ENCODE results near the gene EGFLAM. TPM values are rescaled to one million over a fixed set of nuclear protein-coding genes. Genes with fewer than 3 reads are reported as not detected.

The EGFLAM gene
- total RNA-seq, 1 experiment from 2014 or later = 0.33 TPM

GRCh38 chr5:38463634-38464521, 205.5 kb downstream of the EGFLAM start:
- Histone ChIP-seq H3T11ph (ENCODE audit: low read length) (no peak overlapping the region), H3K4me2 (ENCODE audit: insufficient read depth, insufficient read length, low read length) (no peak overlapping the region), H4K20me1 (ENCODE audit: control insufficient read depth, insufficient read depth, insufficient read length) (no peaks in the 10 kb centered on the region), H3K14ac (ENCODE audit: insufficient read depth, low read length) (no peak overlapping the region; the same call in 1 of the 2 replicates), H2BK20ac (ENCODE audit: low read depth, low read length, poor library complexity, severe bottlenecking) (no peak overlapping the region), H3K23me2 (ENCODE audit: insufficient read length, low read depth, low read length, poor library complexity, severe bottlenecking) (no peaks in the 10 kb centered on the region), H2AFZ (ENCODE audit: low read length) (no peak overlapping the region), H4K8ac (replicated peaks; ENCODE audit: insufficient read length, low read depth, low read length) (no peak overlapping the region), H3K27me3 (ENCODE audit: insufficient read depth, low read length) (no peaks in the 10 kb centered on the region), H4K91ac (ENCODE audit: insufficient read length, low read depth, low read length) (no peak overlapping the region), H3K9ac (ENCODE audit: extremely low read depth, insufficient read length, low read length) (no peak overlapping the region), H3K79me1 (ENCODE audit: insufficient read depth, low read depth, low read length, poor library complexity, severe bottlenecking) (no peaks in the 10 kb centered on the region), H3K56ac (ENCODE audit: insufficient read length, low read depth, low read length) (no peak overlapping the region), H2BK5ac (ENCODE audit: insufficient read length, low read length) (no peak overlapping the region), H2BK120ac (ENCODE audit: low read depth, low read length, poor library complexity, severe bottlenecking) (no peak overlapping the region), H3K4ac (ENCODE audit: low read depth, low read length) (no peak overlapping the region), H4K5ac (ENCODE audit: insufficient read length, low read depth, low read length) (no peak overlapping the region), H3K23ac (ENCODE audit: insufficient read length, low read depth, low read length) (no peak overlapping the region), H3K4me1 (ENCODE audit: insufficient read depth, low read length) (no peaks in the 10 kb centered on the region), H2BK15ac (ENCODE audit: low read depth, low read length) (no peak overlapping the region), H2BK12ac (ENCODE audit: insufficient read length, low read depth, low read length) (no peak overlapping the region), H3K9me3 (ENCODE audit: control insufficient read depth, low read depth, low read length) (no peaks in the 10 kb centered on the region), H3K79me2 (ENCODE audit: insufficient read depth, low read length) (no peaks in the 10 kb centered on the region), H3K27ac (ENCODE audit: insufficient read length, low read depth, low read length) (no peak overlapping the region), H2AK5ac (ENCODE audit: insufficient read length, low read length) (no peak overlapping the region), H3K18ac (ENCODE audit: insufficient read length, low read depth, low read length) (no peak overlapping the region)
- peaks cover 2% of the 10 kb centered on the region; the same call in 1 of the 2 replicates for H3K27me3 Mint-ChIP-seq (ENCODE audit: low read depth)
- no CpG with 5 or more reads among the region's 10 CpGs for WGBS (ENCODE audit: extremely low coverage, insufficient read length, low lambda C conversion rate)
- H3K36me3 Mint-ChIP-seq (ENCODE audit: insufficient read depth in 1 of 3, low read depth in 3 of 3) = no peaks in the 10 kb centered on the region; a peak in 1 of 7 replicates
- no peak overlapping the region for H3K27ac Mint-ChIP-seq
- TF ChIP-seq CTCF (conservative IDR thresholded peaks at IDR 0.05) = no peak
- peaks cover 7 to 14% of the 10 kb centered on the region in 2 experiments for H3K4me1 Mint-ChIP-seq
- H3K9me3 Mint-ChIP-seq = no peaks in the 10 kb centered on the region
- no peak overlapping the region for H3K4me3 Mint-ChIP-seq
- DNase-seq = no peak
